Stimulated activated CD8-positive, alpha-beta memory T cell treated with anti-CD3 and anti-CD28 coated beads, Interleukin-12 subunit alpha, Interleukin-12 subunit beta, amount 100 ng/mL, for 4 hours (primary cell): ENCODE measurements around the gene CYP2A6.

Source experiments
- DNase-seq: peaks from one replicate; pipeline ENCODE4 v3.0.0-alpha.2; 2020; ENCODE audit warnings: low read depth

The CYP2A6 gene

DNA sequence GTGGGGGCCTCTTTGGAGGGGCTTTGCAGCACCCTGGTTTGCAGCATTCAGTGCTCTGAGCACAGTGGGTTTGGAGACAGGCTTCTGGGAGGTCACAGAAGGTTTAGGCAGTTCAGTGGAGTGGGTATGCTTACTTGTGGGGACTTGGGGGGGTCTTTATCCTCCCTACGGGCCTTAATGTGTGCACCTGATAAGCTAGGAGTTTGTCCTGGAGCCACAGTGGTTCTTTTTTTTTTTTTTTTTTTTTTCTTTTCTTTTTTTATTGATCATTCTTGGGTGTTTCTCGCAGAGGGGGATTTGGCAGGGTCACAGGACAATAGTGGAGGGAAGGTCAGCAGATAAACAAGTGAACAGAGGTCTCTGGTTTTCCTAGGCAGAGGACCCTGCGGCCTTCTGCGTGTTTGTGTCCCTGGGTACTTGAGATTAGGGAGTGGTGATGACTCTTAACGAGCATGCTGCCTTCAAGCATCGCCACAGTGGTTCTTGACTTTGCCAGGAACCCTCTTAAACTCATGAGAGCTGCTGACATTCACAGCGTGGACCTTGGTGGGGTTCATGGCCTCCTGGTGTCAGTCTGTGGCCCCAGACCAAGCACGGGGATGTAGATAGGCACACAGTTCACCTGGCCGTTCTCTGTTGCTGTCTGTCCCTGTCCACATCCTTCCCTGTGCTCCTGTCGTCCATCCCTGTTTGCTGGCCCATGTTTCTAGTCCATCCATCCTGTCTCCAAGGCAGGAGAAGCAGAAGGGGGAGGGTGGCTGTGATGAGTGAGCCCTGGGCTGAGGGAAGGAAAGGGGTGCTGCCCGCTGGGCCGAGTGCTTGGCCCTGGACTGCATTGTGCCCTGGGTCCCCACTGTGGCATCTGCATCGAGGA, 48.6 kb downstream of the CYP2A6 start:
- no peak for DNase-seq

DNA sequence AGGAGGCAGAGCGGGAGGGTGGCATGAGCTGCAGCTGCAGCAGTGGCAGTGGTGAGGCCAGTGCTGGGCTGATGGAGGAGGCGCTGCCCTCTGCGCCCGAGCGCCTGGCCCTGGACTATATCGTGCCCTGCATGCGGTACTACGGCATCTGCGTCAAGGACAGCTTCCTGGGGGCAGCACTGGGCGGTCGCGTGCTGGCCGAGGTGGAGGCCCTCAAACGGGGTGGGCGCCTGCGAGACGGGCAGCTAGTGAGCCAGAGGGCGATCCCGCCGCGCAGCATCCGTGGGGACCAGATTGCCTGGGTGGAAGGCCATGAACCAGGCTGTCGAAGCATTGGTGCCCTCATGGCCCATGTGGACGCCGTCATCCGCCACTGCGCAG, 49.3 kb downstream of the CYP2A6 start:
- no peak for DNase-seq

DNA sequence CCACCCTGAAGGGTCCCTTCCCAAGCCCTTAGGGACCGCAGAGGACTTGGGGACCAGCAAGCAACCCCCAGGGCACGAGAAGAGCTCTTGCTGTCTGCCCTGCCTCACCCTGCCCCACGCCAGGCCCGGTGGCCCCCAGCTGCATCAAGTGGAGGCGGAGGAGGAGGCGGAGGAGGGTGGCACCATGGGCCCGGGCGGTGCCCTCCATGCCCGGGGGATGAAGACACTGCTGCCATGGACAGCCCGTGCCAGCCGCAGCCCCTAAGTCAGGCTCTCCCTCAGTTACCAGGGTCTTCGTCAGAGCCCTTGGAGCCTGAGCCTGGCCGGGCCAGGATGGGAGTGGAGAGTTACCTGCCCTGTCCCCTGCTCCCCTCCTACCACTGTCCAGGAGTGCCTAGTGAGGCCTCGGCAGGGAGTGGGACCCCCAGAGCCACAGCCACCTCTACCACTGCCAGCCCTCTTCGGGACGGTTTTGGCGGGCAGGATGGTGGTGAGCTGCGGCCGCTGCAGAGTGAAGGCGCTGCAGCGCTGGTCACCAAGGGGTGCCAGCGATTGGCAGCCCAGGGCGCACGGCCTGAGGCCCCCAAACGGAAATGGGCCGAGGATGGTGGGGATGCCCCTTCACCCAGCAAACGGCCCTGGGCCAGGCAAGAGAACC, 49.8 kb downstream of the CYP2A6 start:
- no peak for DNase-seq

DNA sequence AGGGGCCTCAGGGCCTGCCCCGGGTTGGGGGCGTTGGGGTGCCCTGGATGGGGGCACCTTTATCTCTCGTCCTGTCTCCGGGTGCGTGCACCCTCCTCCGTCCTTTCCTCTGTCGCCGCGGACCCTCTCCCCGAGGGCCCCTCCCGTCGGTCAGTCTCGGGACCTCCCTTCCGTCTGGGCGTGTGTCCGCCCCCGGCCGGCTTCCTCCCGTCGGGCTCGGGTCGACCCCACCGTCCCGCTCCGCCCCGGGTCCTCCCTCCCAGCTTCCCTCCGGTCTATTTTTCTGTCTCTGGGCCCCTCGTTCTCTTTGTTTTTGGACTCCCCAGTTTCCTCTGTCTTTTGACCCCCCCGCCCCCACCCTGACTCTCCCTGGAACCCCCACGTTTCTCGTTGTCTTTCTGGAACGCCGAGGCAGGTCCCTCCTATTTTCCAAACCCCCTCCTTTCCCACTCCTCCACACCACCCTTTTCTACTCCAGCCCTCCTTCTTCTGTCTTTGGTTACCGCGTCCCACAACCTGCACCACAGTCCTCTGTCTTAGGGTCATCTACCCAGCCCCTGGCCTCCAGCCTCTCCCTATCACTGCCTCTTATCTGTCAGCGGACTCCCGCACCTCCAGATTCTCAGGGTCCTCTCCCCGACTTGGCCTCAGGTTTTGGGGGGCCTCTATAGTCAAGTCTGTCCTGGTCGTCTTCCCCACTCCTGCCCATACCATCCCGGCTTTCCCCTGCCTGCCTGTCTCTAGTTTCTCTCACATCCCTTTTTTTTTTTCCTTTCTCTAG, 50.5 kb downstream of the CYP2A6 start:
- DNase-seq = no peak

DNA sequence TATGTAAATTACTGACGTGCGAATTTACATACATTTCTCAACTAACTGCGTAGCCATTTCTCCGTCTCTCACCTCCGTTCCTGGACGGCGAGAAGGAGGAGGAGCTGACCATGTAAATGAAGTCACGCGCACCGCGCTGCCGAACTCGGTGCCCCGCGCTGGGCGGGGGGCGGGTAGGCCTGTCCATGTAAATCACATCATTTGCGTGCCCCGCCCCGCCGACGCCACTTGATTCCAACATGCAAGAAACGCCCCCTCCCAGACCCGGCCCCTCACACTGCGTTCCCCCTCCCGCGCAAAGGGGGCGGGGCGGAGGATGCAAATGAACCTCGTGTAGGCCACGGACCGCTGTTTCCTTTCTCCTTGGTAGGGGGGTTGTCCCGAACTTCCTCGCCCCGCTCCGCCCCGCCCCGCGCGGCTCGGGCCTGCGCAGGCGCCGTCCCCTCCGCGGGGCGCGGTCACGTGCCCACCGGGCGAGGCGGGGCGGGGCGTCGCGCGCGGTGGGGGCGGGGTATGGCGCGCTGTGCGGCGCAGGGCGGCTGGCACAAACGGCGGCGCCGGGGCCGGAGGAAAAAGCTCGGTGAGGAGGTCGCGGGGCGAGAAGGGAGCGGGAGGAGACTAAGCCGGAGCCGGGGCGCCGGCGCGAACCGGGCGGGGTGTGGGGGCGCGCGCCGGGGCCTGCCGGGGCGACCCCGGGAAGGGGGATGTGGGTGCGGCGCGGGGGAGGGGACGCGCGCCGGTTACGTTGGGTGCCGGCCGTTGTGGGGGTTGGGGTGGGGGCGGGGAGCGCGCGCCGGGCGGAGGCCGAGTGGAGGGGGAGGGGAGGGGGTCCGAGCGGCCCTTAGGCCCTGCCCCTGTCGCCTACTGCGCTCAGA, 51.3 kb downstream of the CYP2A6 start, which contains the start of gene EGLN2:
Gene EGLN2 (plus strand): TSS at position 509 of the 875 bp plus-strand sequence. CDS start 1,382 bp downstream, outside the sequence.
- peak; percentile 100 for DNase-seq

DNA sequence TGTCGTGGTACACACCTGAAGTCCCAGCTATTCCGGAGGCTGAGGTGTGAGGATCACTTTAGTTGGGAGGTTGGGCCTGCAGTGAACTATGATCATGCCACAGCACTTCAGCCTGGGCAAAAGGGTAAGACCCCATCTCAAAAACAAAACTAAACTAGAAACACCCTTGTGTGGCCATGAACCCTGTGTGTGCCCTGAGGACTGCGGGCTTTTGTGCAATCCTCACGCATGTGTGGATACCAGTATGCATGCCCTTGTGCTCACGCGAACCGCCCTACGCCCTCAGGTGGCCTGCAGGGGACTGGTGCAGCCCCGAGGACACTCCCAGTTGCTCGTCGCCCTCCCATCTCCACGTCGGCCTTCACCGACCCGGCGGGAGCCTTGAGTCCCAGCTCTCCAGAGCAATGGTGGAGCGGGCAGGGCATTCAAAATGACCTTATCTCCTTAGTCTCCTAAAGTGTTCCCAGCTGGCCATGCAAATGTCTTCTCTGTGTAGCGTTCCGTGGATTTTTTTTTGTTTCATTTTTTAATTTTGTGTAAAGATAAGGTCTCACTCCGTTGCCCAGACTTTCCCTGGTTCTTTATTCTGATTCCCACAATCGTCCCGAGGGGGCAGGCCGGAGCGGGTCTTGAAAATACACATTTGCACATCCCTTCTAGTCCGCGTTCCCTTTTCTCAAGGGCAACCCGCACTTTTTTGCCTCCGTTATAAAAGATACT, 52.1 kb downstream of the CYP2A6 start:
- no peak for DNase-seq

DNA sequence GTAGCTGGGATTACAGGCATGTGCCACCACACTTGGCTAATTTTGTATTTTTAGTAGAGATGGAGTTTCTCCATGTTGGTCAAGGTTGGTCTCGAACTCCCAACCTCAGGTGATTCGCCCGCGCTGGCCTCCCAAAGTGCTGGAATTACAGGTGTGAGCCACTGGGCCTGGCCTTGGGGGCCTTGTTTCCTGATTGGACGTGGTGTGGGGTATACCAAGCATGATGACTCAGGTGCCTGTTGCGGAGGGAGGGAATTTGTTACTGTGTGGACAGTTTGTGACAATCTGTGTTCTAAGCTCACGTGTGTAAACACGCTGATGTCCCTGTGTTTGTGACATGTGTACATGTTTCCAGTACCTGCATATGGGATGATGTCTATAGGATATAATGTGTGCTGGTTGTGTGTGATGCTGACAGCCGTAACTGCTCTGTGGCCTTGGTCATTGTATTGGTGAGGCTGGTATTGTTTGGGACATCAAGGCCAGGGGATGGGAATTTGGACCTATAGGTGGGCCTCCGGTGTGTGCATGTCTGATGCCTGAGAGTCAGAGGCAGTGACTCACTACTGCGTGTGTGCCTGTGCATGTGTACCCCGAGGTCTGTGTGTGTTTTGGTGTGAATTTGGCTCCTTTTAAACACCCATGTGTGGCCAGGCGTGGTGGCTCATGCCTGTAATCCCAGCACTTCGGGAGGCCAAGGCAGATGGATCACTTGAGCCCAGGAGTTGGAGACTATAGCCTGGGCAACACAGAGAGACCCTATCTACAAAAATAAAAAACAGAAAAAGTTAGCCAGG, 52.9 kb downstream of the CYP2A6 start:
- no peak for DNase-seq
